Measurements from ENCODE around the gene VAV1.

DNA sequence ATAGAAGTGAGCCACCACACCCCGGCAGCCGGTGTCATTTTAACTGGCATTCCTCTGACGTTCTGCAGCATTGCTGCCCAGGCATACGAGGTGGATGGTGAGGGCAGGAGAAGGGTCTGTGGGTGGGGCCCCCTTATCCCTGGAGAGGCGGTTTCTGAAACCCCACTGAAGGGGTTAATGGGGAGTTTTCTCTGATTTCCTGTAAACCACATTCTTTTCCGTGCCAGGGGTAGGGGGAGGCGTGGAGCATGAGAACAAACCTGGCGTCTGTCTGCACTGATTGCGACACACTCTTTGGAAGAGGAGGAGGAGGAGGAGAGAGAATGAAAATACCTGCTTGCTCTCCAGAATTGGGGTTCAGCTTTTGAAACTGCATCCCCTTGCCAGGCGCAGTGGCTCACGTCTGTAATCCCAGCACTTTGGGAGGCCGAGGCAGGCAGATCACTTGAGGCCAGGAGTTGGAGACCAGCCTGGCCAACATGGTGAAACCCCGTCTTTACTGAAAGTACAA, 49.3 kb upstream of the VAV1 start:
- TF ChIP-seq, protein P1, sequence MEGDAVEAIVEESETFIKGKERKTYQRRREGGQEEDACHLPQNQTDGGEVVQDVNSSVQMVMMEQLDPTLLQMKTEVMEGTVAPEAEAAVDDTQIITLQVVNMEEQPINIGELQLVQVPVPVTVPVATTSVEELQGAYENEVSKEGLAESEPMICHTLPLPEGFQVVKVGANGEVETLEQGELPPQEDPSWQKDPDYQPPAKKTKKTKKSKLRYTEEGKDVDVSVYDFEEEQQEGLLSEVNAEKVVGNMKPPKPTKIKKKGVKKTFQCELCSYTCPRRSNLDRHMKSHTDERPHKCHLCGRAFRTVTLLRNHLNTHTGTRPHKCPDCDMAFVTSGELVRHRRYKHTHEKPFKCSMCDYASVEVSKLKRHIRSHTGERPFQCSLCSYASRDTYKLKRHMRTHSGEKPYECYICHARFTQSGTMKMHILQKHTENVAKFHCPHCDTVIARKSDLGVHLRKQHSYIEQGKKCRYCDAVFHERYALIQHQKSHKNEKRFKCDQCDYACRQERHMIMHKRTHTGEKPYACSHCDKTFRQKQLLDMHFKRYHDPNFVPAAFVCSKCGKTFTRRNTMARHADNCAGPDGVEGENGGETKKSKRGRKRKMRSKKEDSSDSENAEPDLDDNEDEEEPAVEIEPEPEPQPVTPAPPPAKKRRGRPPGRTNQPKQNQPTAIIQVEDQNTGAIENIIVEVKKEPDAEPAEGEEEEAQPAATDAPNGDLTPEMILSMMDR (IDR thresholded peaks at IDR 0.05), result no peak
- TF ChIP-seq POLR2A (IDR thresholded peaks at IDR 0.05), result no peak
